Left lung (tissue), 10 donors: ENCODE measurements around the gene ENO1. TPM values are rescaled to one million over a fixed set of nuclear protein-coding genes. Genes with fewer than 3 reads are reported as not detected.
A peak's percentile ranks its signal among the peaks of the same experiment; 100 is the strongest.

Experiments
- ATAC-seq: fragments of 200-7000 bp; cut with Tn5 transposase; one replicate; pipeline ENCODE4 v1.9.1; 2020; ENCODE audit warnings: moderate library complexity
- DNase-seq, 4 donors: peaks; one replicate each; pipeline ENCODE4 v3.0.0-alpha.2; 2013 to 2020
- H3K27ac ChIP-seq, 2 donors: fragments of 200-600 bp; sonication (generic) in 1 of 2; one replicate each; pipeline versions ENCODE4 v1.5.0 to v1.8.0; 2020 to 2021
- H3K27me3 ChIP-seq, 2 donors: fragments of 200-600 bp; sonication (generic) in 1 of 2; one replicate each; pipeline versions ENCODE4 v1.5.0 to v1.8.0; 2020 to 2021
- H3K36me3 ChIP-seq, 2 donors: fragments of 200-600 bp; sonication (generic) in 1 of 2; one replicate each; pipeline versions ENCODE4 v1.5.0 to v1.8.0; 2020 to 2021
- H3K4me1 ChIP-seq, 2 donors: fragments of 200-600 bp; one replicate each; pipeline ENCODE4 v1.8.0; 2021
- H3K4me3 ChIP-seq, 2 donors: fragments of 200-600 bp; sonication (generic) in 1 of 2; one replicate each; pipeline versions ENCODE4 v1.5.0 to v1.8.0; 2020 to 2021; ENCODE audit warnings: mild to moderate bottlenecking in 1 of 2
- H3K9me3 ChIP-seq, 2 donors: fragments of 200-600 bp; sonication (generic) in 1 of 2; one replicate each; pipeline versions ENCODE4 v1.5.0 to v1.8.0; 2020 to 2021
- intact Hi-C, 2 donors: fragments of 100-400 bp; cut with DNase I; formaldehyde crosslinking; loops; one replicate each; pipeline versions ENCODE4 v1.11.2 to v1.14.2; 2022
- polyA plus RNA-seq, 6 donors: library from polyadenylated mRNA; unstranded; fragments of 120-200 nt; gene quantifications; one replicate each; pipeline ENCODE4 v1.2.1, GENCODE V29; 2013; ENCODE audit not compliant: insufficient read length in 6 of 6
- total RNA-seq, 2 donors: library from RNA; stranded (reverse); fragmentation: NEBNext Ultra II Directional; extraction: Animal tissue kit (Norgen Biotek cat#: 25700); gene quantifications; one replicate each; pipeline ENCODE4 v1.2.1, GENCODE V29; 2021
- TF ChIP-seq, protein P1 (sequence below), 2 donors: fragments of 200-600 bp; sonication (generic) in 1 of 2; IDR thresholded peaks; one replicate each; pipeline versions ENCODE4 v1.5.0 to v1.8.0; 2021; ENCODE audit warnings: antibody characterized with exemption in 2 of 2
- donor health status: DM: no; HTN: yes; CAD: no.
- donor health status: DM: no; HTN: no; CAD: no.

ENO1 gene
- total and polyA plus RNA-seq, 8 donors = 695 to 1,734 (median 783) TPM

DNA sequence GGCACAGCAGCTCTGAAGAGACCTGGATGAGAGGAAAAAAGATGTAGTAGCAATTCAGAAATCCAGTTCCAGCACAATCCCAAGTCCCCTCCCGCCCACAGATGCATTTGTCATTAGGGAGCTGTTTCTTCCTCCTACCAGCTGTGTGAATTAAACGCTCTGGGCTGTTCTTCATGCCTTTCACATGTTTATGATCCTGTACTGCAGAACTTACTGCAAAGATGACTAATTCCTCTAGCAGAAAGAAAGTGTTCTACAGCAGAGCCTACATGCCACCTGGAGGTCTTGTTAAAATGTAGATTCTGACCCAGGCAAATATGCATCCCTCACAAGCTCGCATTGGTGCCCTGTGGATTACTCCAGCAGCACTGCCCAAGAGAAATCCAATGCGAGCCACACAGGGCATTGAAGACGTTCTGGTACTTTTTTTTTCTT, 6.5 kb downstream of the ENO1 start:
- intact Hi-C loops = no loop called here
- ATAC-seq = no peak
- Histone ChIP-seq H3K4me3 (peak overlapping the region in 1 of 2 donors; percentile 100), H3K27ac (peak overlapping the region in 1 of 2 donors; percentile 97), H3K27me3 (no peaks in the 10 kb centered on the region), H3K9me3 (no peaks in the 10 kb centered on the region), H3K4me1 (peaks cover 37 to 78% of the 10 kb centered on the region in 2 donors), H3K36me3 (peaks cover 0 to 95% of the 10 kb centered on the region in 2 donors)
- TF ChIP-seq, protein P1, sequence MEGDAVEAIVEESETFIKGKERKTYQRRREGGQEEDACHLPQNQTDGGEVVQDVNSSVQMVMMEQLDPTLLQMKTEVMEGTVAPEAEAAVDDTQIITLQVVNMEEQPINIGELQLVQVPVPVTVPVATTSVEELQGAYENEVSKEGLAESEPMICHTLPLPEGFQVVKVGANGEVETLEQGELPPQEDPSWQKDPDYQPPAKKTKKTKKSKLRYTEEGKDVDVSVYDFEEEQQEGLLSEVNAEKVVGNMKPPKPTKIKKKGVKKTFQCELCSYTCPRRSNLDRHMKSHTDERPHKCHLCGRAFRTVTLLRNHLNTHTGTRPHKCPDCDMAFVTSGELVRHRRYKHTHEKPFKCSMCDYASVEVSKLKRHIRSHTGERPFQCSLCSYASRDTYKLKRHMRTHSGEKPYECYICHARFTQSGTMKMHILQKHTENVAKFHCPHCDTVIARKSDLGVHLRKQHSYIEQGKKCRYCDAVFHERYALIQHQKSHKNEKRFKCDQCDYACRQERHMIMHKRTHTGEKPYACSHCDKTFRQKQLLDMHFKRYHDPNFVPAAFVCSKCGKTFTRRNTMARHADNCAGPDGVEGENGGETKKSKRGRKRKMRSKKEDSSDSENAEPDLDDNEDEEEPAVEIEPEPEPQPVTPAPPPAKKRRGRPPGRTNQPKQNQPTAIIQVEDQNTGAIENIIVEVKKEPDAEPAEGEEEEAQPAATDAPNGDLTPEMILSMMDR (IDR thresholded peaks at IDR 0.05) = no peak
- DNase-seq = no peak

DNA sequence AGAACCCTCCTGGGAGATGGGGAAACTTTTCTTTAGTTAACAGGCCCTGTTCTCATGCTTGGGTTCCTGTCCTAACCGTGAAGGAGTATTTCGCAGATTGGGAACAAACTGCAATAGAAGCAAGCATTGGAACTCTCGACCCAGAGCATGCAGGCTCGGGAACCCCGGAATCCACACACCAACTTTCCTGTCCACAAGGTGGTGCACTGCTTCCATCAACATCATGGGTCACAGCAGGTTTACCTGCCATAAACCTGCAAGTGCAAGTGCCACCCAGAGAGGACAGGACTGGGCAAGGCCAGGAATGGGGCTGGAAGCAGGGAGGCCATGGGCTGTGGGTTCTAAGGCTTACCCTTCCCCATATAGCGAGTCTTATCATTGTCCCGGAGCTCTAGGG, 6.9 kb downstream of the ENO1 start:
- Histone ChIP-seq H3K4me3 (peak overlapping the region in 1 of 2 donors; percentile 100), H3K4me1 (peaks cover 37 to 74% of the 10 kb centered on the region in 2 donors), H3K9me3 (no peaks in the 10 kb centered on the region), H3K27me3 (no peaks in the 10 kb centered on the region), H3K27ac (peak overlapping the region in 1 of 2 donors; percentile 97), H3K36me3 (peaks cover 0 to 99% of the 10 kb centered on the region in 2 donors)
- no peak for ATAC-seq
- intact Hi-C loops = no loop called here
- DNase-seq = no peak
- TF ChIP-seq, protein P1 (IDR thresholded peaks at IDR 0.05) = no peak

DNA sequence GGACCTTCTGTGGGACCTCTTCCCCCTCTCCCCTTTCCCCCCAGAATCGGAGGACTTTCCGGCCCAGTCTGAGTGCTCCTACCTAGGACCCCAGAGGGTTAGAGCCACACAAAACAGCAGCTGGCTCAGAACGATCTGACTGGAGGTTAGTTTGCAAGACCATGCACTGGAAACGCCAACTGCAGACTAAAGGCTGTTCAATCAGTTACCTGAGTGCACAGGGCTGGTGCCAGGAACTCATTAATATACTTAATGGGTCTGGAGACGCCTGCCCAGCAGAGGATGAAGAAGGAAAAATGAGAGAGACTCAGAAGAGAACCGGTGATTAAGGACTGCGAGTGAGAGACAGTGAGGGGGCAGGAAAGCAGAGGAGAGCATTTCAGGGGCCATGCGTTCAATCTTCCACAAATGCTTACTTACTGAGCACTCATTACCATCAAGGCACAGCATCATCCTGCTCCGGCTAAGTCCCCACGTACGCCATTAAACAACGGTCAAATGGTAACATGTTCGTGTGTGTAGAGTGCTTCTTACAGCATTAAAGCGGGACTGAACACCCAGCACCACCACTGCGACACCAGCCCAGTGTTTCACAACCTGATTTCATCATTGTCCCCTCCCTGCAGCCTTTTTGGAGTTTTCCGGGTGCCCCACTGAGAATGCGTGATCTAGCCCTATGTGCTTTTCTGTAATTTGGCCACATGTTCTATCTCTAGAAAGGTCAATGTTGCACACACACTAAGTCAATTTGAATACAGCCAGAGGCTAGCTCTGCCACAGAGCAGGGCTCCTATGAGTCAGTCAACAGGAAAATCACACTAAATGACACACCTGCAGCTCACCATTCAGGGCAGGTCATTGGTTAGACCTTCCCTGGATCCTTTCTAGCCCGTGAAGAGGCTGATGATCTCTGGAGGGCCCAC, 7.6 kb downstream of the ENO1 start:
- no peak for DNase-seq
- Histone ChIP-seq H3K36me3 (peaks cover 0 to 99% of the 10 kb centered on the region in 2 donors), H3K9me3 (no peaks in the 10 kb centered on the region), H3K4me3 (peak overlapping the region in 1 of 2 donors; percentile 100), H3K27me3 (no peaks in the 10 kb centered on the region), H3K27ac (peak overlapping the region in 1 of 2 donors; percentile 97), H3K4me1 (peaks cover 32 to 67% of the 10 kb centered on the region in 2 donors)
- intact Hi-C loops = no loop called here
- TF ChIP-seq, protein P1 (IDR thresholded peaks at IDR 0.05) = no peak
- ATAC-seq = peak; percentile 4

DNA sequence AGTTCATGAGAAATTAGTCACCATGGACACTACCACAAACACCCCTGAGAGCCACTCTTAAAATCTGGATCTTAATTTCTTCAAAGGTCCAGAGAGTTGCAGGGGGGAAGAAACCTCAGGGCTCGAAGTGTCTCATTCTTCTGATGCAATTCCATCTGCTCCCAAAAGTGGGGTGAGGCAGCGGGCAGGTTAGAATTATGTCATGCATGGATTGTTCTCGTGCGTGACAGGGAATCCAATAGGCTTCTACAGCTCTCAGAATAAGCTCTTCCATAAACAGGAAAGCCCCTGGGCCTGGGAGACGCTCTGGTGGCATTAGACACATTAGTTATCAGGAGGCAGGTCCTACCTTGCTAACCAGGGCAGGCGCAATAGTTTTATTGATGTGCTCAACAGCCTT, 8.4 kb downstream of the ENO1 start:
- peak overlapping the region in 1 of 2 donors; percentile 97 for H3K27ac ChIP-seq
- DNase-seq (no peak), ATAC-seq (no peak)
- no peaks in the 10 kb centered on the region for H3K27me3 ChIP-seq
- intact Hi-C loops = no loop called here
- peaks cover 27 to 64% of the 10 kb centered on the region in 2 donors for H3K4me1 ChIP-seq
- peaks cover 3 to 99% of the 10 kb centered on the region in 2 donors for H3K36me3 ChIP-seq
- no peaks in the 10 kb centered on the region for H3K9me3 ChIP-seq
- H3K4me3 ChIP-seq = no peak overlapping the region
- TF ChIP-seq, protein P1 (IDR thresholded peaks at IDR 0.05) = no peak

DNA sequence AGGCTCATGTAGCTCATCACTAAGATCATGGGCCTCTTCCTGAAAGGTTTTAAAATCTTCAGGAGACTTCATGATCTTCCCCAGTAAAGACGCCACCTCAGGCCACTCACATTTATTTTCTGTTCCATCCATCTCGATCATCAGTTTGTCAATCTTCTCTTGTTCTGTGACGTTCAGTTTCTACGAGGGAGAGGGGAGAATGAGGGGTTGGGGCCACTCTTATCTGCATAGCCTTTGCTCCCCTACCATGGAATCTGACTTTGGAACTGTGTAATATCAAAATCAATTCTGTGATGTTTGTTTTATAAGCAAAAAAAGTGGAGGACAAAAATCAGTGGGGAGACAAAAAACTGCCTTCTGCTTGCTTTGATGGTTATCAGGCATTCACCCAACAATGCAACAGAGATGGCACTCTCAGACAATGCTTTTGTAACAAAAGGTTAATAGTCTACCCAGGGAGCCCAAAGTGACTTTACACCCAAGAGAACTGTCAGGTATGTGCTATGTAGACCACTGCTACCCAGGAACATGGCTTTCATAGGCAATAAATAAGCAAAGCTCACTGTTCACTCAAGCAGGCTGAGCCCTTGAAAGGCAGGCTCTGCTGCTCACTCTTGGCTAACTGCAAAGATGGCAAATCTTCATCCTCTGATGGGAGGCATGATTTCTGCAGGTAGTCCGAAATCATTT, 10.5 kb downstream of the ENO1 start:
- peaks cover 7 to 100% of the 10 kb centered on the region in 2 donors for H3K36me3 ChIP-seq
- no peaks in the 10 kb centered on the region for H3K9me3 ChIP-seq
- ATAC-seq (no peak), DNase-seq (no peak)
- peaks cover 13 to 44% of the 10 kb centered on the region in 2 donors for H3K4me1 ChIP-seq
- TF ChIP-seq, protein P1 (IDR thresholded peaks at IDR 0.05) = no peak
- H3K27ac ChIP-seq = no peak overlapping the region
- intact Hi-C loops = no loop called here
- H3K27me3 ChIP-seq = no peaks in the 10 kb centered on the region
- H3K4me3 ChIP-seq = no peak overlapping the region
